DND-41 (cell line): ENCODE results near the gene DSTYK.

Experiments
- EZH2 ChIP-seq: IDR thresholded peaks from 3 replicates; pipeline ENCODE4 v1.6.1; 2012; ENCODE audit warnings: borderline replicate concordance, low read depth, mild to moderate bottlenecking, moderate library complexity, low read length, inconsistent platforms; ENCODE audit not compliant: severe bottlenecking
- TF ChIP-seq, protein P1 (sequence below): IDR thresholded peaks from 2 replicates; pipeline ENCODE4 v1.5.1; 2012; ENCODE audit warnings: borderline replicate concordance, low read length, moderate library complexity, mild to moderate bottlenecking; ENCODE audit not compliant: poor library complexity, severe bottlenecking; ENCODE audit errors: extremely low read depth

DNA sequence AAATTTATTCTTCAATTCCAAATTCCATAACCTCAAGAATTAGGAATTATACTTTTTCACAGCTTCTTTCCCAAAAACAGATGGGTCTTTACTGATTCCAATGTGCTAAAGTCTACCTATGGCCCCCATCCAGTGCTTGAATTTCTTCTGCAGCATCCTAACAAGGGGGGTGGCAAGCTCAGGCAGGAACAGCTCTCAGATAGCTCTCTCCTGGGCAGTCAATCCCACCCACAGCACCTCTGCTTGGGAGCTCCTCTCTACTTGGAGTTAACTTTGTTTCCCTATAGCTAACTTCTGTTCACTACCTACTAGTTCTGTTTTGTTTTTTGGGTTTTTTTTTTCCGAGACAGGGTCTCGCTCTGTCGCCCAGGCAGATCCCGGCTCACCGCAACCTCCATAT lies 101.8 kb downstream of the DSTYK start:
- TF ChIP-seq, protein P1, sequence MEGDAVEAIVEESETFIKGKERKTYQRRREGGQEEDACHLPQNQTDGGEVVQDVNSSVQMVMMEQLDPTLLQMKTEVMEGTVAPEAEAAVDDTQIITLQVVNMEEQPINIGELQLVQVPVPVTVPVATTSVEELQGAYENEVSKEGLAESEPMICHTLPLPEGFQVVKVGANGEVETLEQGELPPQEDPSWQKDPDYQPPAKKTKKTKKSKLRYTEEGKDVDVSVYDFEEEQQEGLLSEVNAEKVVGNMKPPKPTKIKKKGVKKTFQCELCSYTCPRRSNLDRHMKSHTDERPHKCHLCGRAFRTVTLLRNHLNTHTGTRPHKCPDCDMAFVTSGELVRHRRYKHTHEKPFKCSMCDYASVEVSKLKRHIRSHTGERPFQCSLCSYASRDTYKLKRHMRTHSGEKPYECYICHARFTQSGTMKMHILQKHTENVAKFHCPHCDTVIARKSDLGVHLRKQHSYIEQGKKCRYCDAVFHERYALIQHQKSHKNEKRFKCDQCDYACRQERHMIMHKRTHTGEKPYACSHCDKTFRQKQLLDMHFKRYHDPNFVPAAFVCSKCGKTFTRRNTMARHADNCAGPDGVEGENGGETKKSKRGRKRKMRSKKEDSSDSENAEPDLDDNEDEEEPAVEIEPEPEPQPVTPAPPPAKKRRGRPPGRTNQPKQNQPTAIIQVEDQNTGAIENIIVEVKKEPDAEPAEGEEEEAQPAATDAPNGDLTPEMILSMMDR = no peak
- no peak for TF ChIP-seq EZH2
